ENCODE measurements around the gene PBRM1.
"Not testable (repeated sequence)": the region's sequence is repeated elsewhere in the genome, so short reads cannot be mapped to it uniquely, and the experiment has no call there.

Gene PBRM1

DNA sequence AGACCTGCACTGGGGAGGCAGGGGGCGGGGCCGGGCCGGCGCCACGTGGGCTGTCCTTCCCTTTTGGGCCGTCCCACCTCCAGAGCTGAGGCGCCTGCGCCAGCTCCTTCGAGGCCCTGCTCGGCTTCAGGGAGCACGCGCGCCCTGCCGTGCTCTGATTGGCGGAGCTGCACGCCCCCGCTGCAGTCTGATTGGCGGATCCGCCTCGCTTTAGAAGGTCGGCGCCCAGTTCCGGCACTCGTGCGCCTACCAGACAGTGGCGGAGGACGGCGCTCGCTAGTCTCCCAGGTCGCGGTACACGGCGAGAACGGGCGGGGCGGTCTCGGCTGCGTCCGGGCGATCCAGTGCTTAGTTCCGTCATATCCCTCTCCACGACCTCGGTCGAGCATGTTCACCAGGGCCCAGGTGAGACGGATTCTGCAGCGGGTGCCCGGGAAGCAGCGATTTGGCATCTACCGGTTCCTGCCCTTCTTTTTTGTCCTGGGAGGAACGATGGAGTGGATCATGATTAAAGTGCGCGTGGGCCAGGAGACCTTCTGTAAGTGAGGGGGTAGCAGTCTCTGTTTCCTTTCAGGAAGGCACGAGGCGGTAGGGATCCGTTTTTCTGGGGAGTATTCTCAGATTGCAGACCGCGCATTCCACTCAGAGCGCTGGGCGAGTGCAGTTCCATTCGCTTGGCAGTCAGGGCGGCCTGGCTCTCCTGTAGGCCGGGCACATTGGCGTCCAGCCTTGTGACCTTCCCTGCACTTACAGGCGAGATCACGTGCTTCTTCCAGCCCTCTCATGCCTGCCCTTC lies 149.1 kb downstream of the PBRM1 start, which contains the start of gene UQCC5:
UQCC5 (plus strand) TSS at position 237 of the 796 bp plus-strand sequence; CDS start at position 388, 151 bp downstream.
- peak; percentile 99 for DNase-seq (ENCODE audit: low spot score)

DNA sequence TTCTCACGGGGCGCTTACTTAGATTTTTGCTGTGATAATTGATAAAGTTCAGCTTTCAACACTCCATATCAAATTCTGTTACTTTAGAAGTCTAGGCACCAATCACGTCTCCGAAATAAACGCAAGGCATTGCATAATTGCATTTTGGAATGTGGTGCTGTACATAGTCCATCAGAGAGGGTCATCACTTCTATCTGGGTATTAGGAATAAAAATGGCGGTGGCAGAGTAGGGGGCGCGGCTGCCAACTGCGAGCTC lies 149.7 kb downstream of the PBRM1 start:
- no peak for DNase-seq (ENCODE audit: low spot score)

DNA sequence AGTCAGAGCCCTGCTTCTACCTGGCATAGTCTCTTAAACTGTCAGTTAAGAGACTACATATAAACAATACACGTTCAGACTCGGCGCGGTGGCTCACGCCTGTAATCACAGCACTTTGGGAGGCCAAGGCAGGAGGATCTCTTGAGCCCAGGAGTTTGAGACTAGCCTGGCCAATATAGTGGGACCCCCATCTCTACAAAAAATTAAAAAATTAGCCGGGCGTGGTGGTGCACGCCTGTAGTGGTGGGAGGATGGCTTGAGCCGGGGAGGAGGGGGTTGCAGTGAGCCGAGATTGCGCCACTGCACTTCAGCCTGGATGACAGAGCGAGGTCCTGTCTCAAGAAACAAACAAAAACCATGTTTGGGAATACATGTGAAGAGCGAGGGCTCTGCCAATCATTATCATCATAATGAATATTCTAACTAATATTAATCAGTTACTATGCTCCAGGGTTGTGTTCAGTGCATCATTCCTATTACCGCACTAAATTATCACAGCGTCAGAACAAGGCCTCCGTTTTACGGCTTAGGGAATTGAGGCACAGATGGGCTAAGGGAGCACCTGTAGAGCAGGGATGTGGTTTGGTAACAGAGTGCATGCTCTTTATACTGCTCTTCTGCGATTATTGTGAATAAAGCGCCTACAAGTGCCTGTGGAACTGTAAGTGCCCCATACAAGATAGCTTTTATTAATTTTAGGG lies 150.2 kb downstream of the PBRM1 start:
- no peak for DNase-seq (ENCODE audit: low spot score)

DNA sequence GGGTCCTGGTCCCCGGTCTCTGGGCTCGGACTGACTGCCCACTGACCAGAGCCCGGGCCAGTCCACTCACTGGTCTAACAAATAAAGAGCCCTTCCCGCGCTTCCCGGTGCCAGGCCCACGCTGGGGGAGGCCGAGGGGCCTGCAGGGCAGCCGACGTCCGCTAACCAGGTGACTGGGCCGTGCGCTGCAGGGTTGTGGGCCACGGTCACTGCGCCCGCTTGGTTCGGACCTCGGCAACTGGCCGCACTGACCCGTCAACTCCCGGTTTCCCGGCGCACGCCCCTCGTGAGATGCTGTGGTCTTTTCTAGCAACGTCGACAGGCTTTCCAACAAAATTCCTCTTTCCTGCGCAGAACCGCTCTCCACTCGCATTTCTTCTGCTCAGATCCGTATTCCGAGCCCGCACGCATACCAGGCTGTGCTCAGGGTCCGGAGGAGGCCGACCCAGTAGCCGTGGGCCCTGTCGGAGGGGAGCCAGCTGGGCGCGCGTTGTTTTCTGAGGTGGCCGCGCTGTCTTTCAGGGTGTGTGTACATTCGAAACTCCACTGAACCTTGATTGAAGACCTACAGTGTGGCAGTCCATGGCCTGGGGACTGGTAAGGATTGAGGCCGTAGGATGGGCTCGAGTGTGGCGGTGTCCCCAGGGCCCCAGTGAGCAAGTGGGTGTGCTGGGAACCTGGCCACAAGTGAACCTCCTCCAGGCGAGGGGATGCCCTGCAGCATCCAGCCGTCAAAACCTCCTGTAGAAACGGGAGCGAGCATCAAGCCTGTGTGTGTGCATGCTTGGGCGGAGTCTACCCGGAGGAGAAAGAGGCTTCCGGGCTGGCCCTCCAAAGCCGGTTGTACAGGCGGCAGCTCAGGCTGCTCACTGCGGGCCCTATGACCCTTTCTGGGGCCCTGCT lies 151.2 kb downstream of the PBRM1 start:
- no peak for DNase-seq (ENCODE audit: low spot score)

DNA sequence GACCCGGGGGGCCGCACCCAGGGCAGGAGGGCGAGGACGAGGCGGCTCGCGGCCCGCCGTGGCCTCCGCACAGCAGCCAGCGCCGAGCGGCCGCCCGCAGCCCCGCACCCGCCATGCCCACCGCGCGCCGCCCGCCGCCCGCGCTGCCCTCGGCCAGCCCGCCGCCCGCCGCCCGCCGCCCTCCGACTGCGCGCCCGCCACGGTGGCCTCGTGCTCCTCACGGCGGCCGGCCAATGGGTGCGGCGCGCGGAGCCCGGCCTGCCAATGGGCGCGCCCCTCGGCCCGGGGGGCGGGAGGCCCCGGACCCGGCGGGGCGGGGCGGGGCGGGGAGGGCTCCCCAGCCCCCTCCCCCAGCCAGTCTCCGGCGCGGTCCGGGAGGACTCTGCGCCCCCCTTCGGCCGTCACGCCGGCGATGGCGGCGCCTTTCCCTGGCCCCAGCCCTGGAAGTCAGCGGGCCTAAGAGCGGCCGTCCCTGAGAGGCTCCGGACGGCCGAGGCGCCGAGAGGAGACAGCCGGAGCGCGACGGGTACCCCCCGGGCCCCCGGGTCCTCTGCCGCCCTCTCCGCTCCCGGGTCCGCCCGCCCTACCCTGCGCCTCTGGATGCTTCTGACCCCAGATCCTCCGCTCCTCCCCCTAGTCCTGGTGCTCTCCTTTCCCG lies 152.0 kb downstream of the PBRM1 start, which contains the start of gene NT5DC2:
NT5DC2 (minus strand) TSS at position 235 of the 658 bp plus-strand sequence; CDS start at position 115, 120 bp downstream.
- DNase-seq (ENCODE audit: low spot score): peak; percentile 63

DNA sequence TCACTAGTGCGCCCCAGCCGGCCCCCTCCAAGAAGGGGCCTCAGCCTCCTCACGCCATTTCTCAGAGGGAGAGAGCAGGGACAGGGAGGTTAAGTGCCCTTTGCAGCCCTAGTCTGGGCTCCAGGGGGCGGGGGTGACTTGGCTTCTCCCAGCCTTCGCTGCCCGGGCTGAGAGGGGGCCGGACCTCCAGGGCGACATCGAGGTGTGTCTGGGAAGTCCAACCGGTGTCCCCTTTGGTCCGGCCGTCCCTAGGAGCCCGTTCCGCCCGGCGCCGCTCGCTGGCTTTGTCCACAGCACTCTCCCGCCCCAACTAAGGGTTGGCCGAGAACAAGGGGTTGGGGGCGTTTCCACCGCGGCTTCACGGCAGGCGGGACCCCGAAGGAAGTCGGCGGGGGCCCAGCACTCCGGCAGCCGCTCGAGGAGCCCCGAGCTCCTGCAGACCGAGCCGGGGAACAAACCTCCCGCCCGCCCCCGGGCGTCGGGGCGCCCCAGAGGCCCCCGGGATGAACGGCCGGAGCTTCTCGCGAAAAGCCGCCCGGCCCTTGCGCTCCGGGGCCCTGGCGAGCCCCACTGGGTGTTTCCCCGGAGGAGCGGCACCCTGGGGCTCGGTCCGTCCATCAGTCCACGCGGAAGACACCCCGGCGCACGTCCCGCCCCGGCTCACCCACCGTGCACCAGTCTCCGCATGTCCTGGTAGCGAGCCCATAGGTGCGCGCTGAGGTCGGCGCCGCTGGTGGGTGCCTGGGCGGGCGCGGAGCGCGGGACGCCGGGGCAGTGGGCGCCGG lies 152.7 kb downstream of the PBRM1 start:
- no peak for DNase-seq (ENCODE audit: low spot score)

DNA sequence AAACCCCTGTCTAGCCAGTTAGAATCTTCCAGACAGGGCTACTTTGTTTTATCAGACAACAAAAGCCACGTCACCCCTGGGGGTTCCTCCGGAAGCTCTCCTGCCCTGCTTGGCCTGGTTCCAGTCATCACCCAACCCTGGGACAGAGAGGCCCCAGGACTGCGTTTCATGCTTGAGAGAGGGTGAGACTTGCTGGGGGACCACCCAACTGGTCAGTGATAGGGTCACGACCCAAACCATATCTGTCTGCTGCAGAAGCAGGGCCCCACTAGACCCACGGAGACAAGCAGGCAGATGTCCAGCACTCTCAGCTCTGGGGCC lies 153.2 kb downstream of the PBRM1 start:
- DNase-seq (ENCODE audit: low spot score): no peak

DNA sequence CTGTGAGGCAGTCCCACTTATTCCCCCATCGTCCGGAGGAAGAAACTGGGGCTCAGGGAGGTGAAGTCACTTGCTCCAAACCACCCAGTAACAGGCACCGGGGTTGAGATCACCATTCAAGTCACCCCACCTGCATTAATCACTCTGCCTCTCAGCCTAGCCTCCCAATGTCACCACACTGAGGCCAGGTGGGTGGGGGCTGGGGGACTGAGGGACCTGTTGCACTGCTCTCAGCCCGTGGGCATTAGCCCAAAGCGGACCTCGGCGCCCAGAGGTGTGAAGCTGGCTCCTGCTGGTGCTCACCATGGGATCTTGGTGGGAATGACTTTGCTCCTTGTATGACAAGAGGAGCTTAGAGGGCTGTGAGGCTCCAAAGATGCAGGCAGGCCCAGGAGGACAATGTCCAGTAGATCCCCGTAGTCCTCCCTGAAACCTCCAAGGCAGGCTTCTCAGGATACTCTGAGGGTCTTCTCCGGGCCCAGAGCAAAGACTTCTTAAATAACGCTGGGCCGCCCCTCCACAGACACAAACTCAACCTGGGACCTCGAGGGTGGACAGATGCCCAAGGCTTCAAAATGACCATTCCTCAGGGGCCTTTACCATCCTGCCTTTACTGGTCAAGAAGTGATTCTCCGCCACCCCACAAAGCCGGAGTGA lies 153.7 kb downstream of the PBRM1 start:
- no peak for DNase-seq (ENCODE audit: low spot score)

DNA sequence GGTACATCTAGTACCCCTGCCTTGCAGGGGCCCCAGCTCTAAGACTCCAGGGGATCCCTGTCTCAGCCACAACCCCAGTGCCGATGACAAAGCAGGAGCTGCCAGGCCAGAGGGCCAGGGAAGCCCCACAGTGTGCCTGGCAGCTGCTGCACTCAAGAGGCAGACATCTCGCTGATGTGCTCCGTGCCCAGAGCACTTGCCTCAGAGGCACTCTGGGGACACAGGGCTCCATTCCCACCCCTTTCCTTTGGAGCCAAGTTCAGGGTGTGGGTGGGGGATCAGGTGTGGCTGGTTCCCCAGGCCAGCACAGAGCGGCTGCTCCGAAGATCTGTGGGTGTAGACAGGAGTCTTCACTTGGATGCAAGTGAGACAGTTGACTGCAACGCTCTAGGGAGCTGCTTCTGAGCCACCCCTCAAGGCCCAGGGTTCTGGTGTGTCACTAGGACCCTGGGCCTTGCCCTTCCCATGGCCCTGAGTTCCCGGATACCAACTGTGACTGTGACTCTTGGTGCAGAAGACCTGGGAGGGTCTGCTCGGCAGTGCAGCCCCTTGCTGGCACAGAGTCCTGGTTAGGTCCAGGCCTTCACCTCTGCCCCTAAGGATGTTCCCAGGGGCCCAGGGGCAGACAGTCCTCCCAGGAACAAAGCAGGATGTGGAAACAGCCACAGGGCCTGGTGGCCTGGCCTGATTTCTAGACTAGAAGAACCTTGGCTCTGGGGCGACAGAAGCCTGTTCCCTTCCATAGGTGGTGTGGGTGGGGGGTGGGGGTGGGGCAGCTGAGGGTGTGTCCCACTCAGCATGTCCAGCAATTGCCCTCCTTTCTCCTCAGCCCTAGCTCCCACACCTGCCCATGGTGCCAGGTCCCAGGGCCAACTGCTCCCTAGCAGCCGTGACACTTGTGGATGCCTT lies 154.5 kb downstream of the PBRM1 start:
- no peak for DNase-seq (ENCODE audit: low spot score)

DNA sequence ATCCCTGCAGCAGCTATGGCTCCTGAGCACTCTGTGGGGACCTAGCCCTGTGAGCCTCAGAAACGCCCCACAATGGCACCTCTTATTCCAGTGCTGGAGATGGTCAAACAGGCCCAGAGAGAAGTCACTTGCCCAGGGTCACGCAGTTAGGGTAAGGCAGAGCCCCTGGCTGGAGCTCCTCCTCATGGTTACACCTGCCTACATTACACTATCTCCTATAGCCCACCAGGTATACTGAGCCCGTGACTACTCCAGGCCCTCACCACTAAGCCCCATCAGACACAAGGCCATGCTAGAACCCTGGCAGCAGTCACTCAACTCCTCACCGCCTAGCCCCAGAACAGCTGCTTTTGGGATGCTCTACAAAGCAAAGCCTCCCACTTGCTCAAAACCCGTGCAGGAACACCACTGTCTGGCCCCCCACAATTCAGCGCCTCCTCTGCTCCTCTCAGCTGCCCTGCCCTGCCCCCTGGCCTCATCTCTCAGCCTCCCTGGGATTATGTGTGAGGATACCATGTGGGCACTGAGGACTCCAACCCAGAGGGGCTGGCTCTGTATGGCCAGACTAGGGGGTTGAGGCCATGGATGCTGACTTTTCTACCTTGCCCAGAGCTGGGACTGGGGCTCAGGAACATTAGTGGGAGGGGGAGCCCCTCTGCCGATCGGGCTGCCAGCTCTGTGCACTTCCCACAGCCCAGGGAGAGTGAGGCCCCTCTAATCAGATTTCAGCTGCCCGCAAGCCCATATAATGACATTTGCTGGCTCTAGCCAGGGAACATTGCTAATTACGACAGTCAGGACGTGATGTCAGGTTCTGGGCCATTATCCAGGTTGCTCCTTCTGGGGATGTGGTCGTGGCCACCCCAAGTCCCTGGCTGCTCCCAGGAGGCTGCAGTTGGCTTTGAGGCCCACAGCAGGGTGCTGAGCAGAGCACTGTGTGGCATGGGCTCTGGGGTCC lies 156.1 kb downstream of the PBRM1 start:
- DNase-seq (ENCODE audit: low spot score): no peak

DNA sequence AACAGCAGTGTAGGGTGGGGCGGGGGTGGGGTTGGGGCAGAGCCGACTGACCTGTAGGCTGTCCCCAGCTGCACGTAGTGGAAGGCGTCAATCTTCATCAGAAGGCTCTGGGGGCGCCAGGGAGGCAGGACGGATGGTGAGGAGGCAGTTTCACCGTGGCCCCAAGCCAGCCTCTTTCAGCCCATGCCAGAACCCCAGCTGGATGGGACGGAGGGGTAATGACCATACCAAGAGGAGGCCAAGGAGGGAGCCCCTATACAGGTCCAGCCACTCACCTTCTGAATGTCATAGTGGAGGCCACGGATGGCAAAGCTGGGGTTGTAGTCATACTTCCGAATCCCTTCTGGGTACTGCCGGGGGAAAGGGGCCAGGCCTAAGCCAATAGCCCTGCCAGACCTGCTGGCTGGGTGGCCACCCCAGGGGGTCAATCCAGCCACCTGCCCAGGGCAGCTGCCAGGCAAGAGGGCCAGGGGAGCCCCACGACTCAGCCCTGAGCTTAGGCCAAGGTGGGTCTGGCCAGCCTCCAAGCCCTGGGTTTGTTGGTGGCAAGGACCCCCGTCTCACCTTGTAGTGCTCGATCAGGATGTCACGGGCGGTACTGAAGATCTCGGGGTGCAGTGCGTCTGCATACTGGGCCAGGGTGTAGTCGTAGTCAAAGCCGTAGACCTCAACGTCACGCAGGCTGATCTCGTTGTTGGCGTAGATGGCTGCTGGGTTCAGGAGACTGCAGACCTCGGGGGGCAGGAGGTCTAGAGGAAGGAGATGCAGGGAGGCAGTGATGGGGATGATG lies 156.9 kb downstream of the PBRM1 start:
- DNase-seq (ENCODE audit: low spot score): no peak

DNA sequence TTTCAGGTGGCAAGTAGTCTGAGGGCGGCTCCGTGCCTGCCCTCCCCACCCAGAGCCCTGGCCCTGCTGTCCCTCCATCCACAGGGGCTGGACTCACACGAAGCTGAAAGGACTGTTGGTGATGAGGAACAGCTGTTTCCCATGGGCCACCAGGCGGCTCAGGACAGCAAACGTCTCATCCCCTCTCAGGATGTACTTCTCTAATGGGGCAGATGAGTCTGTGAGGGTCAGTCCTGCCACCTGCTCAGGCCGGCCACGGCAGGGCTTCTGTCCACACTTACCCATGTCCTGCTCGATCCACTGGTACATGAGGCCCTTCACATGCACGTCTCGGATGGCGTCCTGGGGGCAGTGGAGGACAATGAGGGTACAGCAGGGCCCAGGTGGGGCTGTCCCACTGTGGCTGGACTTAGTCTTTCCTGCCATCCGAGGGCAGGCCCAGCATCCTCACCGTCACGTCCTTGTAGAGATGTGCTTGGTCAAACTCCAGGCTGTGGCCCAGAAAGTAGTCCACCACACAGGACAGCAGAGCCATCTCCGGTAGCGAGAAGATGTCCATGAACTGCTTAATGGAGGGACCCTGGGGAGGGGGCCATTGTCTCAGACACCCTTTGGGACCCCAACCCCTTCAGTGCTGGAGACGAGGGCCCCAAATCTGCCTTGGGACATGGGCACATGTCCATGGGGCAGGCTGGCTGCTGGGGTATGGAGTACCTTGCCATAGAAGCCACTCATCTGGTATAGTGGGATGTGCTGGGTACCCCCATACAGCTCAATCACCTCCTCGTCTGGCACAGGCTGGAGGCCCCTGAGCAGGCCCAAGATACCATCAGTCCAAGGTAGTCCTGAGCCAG lies 157.8 kb downstream of the PBRM1 start:
- no peak for DNase-seq (ENCODE audit: low spot score)

DNA sequence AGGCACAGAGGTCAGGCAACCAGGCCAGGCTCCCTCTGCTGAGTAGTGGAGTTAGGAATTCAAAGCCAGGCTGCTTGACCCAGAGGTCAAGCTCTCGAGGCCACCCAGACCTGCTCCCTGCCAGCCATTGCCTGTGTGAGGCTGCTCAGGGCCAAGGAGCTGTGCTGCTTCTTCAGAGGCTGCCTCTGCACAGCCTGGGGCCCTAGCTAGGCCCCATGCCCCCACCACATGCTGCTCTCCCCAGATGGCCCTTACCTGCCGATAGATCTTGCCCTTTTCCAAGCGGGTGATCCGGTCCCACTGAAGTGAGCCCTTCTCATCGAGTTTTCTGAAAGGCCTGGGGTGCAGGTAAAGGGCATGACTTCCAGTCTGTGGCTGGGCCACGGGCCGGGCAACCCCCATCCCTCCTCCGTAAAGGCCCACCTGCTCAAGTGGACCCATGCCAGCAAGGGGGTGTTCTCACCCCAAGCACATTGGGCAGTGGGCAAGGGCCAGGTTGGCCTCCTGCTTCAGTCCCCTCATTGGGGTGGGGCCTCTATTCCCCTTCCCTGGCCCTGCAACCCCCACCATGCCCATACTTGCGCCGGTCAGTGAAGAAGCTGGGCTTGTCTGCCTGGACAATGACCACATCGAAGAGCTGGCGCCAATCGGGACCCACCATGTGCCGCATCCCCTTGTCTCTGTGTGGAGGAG lies 158.5 kb downstream of the PBRM1 start:
- no peak for DNase-seq (ENCODE audit: low spot score)

DNA sequence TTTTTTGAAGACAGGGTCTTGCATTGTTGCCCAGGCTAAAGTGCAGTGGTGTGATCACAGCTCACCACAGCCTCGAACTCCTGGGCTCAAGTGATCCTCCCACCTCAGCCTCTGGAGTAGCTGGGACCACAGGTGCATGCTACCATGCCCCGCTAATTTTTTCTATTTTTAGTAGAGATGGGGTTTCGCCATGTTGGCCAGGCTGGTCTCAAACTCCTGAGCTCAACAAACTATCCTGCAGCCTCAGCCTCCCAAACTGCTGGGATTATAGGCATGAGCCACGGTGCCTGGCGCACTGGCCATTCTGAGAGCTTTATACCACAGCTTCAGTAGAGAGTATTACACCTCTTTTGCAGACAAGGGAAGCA lies 159.1 kb downstream of the PBRM1 start:
- not testable (repeated sequence) for DNase-seq (ENCODE audit: low spot score)

DNA sequence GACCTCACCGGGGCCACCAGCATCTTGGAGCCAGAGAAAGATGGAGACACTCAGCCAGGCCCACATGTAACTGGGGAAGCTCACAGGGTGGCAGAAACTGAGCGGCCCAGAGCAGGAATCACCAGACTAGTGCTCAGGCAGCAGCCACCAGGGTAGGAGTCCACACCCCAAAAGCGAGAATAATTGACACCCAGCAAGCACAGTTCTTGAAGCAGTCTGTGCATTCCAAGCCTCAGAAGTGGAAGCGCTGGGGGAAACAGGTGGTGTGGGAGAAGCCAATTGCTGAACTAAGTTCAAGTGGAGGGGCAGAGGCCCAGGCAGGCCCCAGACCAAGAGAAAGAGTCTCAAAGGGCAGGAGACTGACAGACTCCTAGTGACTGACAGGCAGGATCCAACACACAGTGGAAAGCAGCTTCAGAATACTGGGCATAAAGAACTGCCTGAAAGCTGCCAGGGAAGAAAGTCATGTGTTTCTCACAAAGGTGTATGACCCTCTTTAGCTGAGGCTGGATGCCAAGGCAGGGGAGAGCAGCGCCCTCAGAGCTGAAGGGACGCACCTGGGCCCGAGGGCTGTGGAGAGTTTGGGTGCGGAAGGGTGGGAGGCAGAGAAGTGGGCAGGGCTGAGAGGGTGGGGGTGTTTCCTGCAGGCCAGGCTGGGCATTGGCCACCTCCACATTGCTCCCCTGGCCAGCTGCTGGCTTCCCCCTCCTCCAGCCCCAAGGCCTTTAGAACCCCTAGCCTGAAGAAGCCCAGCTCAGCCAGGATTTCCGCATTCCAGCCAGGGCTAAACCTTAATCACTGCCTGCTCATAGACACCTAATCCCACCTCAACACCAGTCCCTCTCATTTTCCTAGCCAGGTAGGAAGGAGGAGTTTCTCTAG lies 159.8 kb downstream of the PBRM1 start:
- no peak for DNase-seq (ENCODE audit: low spot score)

Measured in Ammon's horn (tissue), 1 donor.